Thyroid gland (tissue), 4 donors: ENCODE results near the gene ATPAF1.

Experiments
- POLR2A ChIP-seq, 2 donors: fragments of 450-650 bp; IDR thresholded peaks; one replicate each; pipeline ENCODE4 v1.6.1; 2017; ENCODE audit warnings: antibody characterized with exemption in 2 of 2, mild to moderate bottlenecking in 2 of 2, moderate library complexity in 1 of 2
- TF ChIP-seq, protein P1 (sequence below), 6 experiments: fragments of 200-600 bp in 3 of 6; fragments of 450-650 bp in 3 of 6; sonication (generic) in 3 of 6; IDR thresholded peaks; one replicate each; pipeline ENCODE4 v1.5.1; 2016 to 2019; ENCODE audit warnings: antibody characterized with exemption in 6 of 6, mild to moderate bottlenecking in 2 of 6, inconsistent platforms in 1 of 6, moderate library complexity in 1 of 6

- TF ChIP-seq, protein P1, sequence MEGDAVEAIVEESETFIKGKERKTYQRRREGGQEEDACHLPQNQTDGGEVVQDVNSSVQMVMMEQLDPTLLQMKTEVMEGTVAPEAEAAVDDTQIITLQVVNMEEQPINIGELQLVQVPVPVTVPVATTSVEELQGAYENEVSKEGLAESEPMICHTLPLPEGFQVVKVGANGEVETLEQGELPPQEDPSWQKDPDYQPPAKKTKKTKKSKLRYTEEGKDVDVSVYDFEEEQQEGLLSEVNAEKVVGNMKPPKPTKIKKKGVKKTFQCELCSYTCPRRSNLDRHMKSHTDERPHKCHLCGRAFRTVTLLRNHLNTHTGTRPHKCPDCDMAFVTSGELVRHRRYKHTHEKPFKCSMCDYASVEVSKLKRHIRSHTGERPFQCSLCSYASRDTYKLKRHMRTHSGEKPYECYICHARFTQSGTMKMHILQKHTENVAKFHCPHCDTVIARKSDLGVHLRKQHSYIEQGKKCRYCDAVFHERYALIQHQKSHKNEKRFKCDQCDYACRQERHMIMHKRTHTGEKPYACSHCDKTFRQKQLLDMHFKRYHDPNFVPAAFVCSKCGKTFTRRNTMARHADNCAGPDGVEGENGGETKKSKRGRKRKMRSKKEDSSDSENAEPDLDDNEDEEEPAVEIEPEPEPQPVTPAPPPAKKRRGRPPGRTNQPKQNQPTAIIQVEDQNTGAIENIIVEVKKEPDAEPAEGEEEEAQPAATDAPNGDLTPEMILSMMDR (IDR thresholded peaks at IDR 0.05), result no peak
- TF ChIP-seq POLR2A (IDR thresholded peaks at IDR 0.05), result no peak
Observed at GRCh38 chr1:46639547-46639946, 28.6 kb downstream of the ATPAF1 start.
